ENCODE measurements around the gene DYRK3. TPM values are rescaled to one million over a fixed set of nuclear protein-coding genes. Genes with fewer than 3 reads are reported as not detected.

The DYRK3 gene
- polyA plus RNA-seq, 1 donor: 4.3 TPM

- peaks cover 28% of the 10 kb centered on the region for H3K4me1 ChIP-seq (ENCODE audit: control insufficient read depth, insufficient read depth, low read length)
- no peaks in the 10 kb centered on the region for H3K36me3 ChIP-seq (ENCODE audit: control insufficient read depth, insufficient read depth, low read length)
- no peaks in the 10 kb centered on the region for H3K9me3 ChIP-seq (ENCODE audit: control insufficient read depth, low read depth, low read length)
- no peak overlapping the region for H3K27ac ChIP-seq (ENCODE audit: low read length)
- WGBS (ENCODE audit: insufficient coverage, low lambda C conversion rate): no CpG with 5 or more reads among the region's 6 CpGs
- peaks cover 2% of the 10 kb centered on the region for H3K27me3 ChIP-seq (ENCODE audit: control insufficient read depth, insufficient read depth, low read length)
- no peak for DNase-seq
- no peak overlapping the region for H3K4me3 ChIP-seq (ENCODE audit: low read length)
Observed at GRCh38 chr1:206668874-206669410, 33.6 kb downstream of the DYRK3 start.

DNA sequence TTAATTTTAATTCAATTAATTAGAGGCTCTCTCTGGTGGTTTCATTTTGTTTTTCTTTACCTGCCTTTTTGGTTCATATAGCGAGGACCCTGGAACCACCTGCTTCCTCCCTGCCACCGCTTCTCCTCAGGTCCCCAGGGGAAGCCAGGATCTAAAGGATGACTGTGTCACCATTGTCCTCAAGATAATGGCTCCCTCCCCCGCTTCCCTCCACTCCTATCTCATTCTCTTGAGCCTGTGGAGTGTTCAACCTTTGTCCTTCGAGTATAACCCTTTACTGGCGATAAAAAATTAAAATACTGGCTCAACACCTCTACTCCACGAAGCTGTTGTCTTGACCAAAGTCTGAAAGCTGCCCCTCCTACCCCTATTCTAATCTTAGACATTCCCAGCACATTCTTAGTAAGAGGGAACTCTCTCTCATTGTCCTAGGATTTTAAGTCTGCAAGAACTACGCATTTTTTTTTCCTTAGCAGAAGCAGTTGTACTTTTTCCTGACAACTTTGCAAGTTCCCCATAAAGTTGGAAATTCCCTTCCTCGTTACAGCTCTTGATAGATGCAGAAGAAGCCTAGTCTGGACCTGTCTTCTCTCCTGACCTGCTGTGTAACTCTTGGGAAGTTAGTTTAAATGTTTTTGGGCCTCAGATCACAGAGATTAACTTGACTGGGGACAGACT, 36.8 kb downstream of the DYRK3 start:
- H3K4me3 ChIP-seq (ENCODE audit: low read length): no peak overlapping the region
- 12% methylated on average over 6 of the region's 8 CpGs for WGBS (ENCODE audit: insufficient coverage, low lambda C conversion rate)
- no peaks in the 10 kb centered on the region for H3K36me3 ChIP-seq (ENCODE audit: control insufficient read depth, insufficient read depth, low read length)
- peak overlapping the region; percentile 84 for H3K27ac ChIP-seq (ENCODE audit: low read length)
- no peaks in the 10 kb centered on the region for H3K27me3 ChIP-seq (ENCODE audit: control insufficient read depth, insufficient read depth, low read length)
- H3K9me3 ChIP-seq (ENCODE audit: control insufficient read depth, low read depth, low read length): no peaks in the 10 kb centered on the region
- H3K4me1 ChIP-seq (ENCODE audit: control insufficient read depth, insufficient read depth, low read length): peaks cover 51% of the 10 kb centered on the region
- DNase-seq: peak; percentile 84 to 95

GRCh38 chr1:206672844-206673758, 37.8 kb downstream of the DYRK3 start:
- H3K36me3 ChIP-seq (ENCODE audit: control insufficient read depth, insufficient read depth, low read length): no peaks in the 10 kb centered on the region
- peak in 1 of 2 donors; percentile 78 for DNase-seq
- H3K27ac ChIP-seq (ENCODE audit: low read length): peak overlapping the region; percentile 84
- peaks cover 51% of the 10 kb centered on the region for H3K4me1 ChIP-seq (ENCODE audit: control insufficient read depth, insufficient read depth, low read length)
- no peak overlapping the region for H3K4me3 ChIP-seq (ENCODE audit: low read length)
- no peaks in the 10 kb centered on the region for H3K9me3 ChIP-seq (ENCODE audit: control insufficient read depth, low read depth, low read length)
- H3K27me3 ChIP-seq (ENCODE audit: control insufficient read depth, insufficient read depth, low read length): no peaks in the 10 kb centered on the region
- WGBS (ENCODE audit: insufficient coverage, low lambda C conversion rate): no CpG with 5 or more reads among the region's 6 CpGs

DNA sequence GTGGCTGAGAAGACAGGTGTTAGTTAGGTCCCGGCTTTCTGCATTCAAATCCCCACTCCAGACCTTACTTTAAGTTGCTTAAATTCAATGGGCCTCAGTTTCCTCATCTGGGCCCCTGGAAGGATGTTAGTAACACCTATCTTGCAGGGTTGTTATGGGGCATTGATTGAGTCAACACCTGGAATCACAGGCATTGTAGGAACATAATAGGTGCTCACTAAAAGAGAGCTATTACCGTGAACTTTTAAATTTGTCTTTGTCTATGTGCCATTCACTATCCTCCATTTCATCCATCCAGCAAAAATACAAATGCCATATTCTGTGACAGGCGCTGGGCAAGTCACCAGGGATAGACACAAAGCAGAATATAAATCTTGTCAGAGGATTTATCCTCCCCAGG, 38.9 kb downstream of the DYRK3 start:
- 80% methylated on average over 1 of the region's 3 CpGs for WGBS (ENCODE audit: insufficient coverage, low lambda C conversion rate)
- H3K4me3 ChIP-seq (ENCODE audit: low read length): no peak overlapping the region
- H3K9me3 ChIP-seq (ENCODE audit: control insufficient read depth, low read depth, low read length): no peaks in the 10 kb centered on the region
- H3K27me3 ChIP-seq (ENCODE audit: control insufficient read depth, insufficient read depth, low read length): no peaks in the 10 kb centered on the region
- peaks cover 51% of the 10 kb centered on the region for H3K4me1 ChIP-seq (ENCODE audit: control insufficient read depth, insufficient read depth, low read length)
- H3K27ac ChIP-seq (ENCODE audit: low read length): peak overlapping the region; percentile 84
- H3K36me3 ChIP-seq (ENCODE audit: control insufficient read depth, insufficient read depth, low read length): no peaks in the 10 kb centered on the region
- DNase-seq: no peak

GRCh38 chr1:206674745-206675175, 39.4 kb downstream of the DYRK3 start:
- no CpG with 5 or more reads among the region's 1 CpG for WGBS (ENCODE audit: insufficient coverage, low lambda C conversion rate)
- H3K4me1 ChIP-seq (ENCODE audit: control insufficient read depth, insufficient read depth, low read length): peaks cover 51% of the 10 kb centered on the region

DNA sequence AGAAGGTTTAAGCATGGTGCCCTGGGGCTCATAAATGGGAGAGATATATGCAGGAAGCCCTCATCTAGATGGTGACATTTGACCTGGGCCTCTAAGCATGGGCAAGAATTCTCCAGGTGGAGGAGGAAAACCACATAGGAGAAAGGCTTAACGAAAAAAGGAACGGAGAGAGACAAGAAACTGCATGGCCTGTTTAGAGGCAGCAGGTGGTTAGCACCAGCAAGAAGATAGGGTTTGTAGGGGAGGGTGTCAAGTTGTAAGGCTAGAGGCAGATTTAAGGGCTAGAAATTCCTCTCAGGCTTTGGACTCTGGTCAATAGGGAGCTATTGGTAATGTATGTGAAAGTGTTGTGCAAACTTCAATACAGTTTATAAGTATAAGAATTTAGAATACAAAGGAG, 41.2 kb downstream of the DYRK3 start:
- Histone ChIP-seq H3K27me3 (ENCODE audit: control insufficient read depth, insufficient read depth, low read length) (no peaks in the 10 kb centered on the region), H3K4me3 (ENCODE audit: low read length) (no peak overlapping the region), H3K4me1 (ENCODE audit: control insufficient read depth, insufficient read depth, low read length) (peaks cover 48% of the 10 kb centered on the region), H3K27ac (ENCODE audit: low read length) (no peak overlapping the region), H3K9me3 (ENCODE audit: control insufficient read depth, low read depth, low read length) (no peaks in the 10 kb centered on the region), H3K36me3 (ENCODE audit: control insufficient read depth, insufficient read depth, low read length) (no peaks in the 10 kb centered on the region)
- no peak for DNase-seq
- no CpG with 5 or more reads among the region's 2 CpGs for WGBS (ENCODE audit: insufficient coverage, low lambda C conversion rate)

More at GRCh38 chr1:206674745-206675175, 39.4 kb downstream of the DYRK3 start:
- peak; percentile 81 to 90 for DNase-seq
- Histone ChIP-seq H3K27me3 (ENCODE audit: control insufficient read depth, insufficient read depth, low read length) (no peaks in the 10 kb centered on the region), H3K4me3 (ENCODE audit: low read length) (no peak overlapping the region), H3K9me3 (ENCODE audit: control insufficient read depth, low read depth, low read length) (no peaks in the 10 kb centered on the region), H3K27ac (ENCODE audit: low read length) (peak overlapping the region; percentile 84), H3K36me3 (ENCODE audit: control insufficient read depth, insufficient read depth, low read length) (no peaks in the 10 kb centered on the region)

DNA sequence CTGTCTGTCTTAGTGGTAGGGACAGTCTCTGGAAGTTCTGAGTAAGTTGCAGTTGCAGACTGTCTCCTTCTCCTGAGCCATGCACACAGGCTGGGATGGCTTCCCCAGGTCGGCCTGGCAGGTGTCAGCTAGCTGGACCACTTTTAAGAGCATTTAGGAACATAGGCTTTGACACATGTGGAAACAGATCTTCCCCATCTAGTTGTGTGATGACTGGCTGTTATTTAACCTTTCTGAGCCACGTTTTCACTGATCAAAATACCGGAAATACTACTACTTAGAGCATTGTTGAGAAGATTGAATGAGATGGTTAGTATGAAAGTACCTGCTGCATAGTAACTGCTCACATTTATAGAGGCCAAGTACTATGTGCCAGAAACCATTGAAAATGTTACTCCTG, 43.2 kb downstream of the DYRK3 start:
- no peak for DNase-seq
- no peaks in the 10 kb centered on the region for H3K9me3 ChIP-seq (ENCODE audit: control insufficient read depth, low read depth, low read length)
- H3K27ac ChIP-seq (ENCODE audit: low read length): no peak overlapping the region
- no peak overlapping the region for H3K4me3 ChIP-seq (ENCODE audit: low read length)
- WGBS (ENCODE audit: insufficient coverage, low lambda C conversion rate): no CpG with 5 or more reads among the region's 3 CpGs
- no peaks in the 10 kb centered on the region for H3K36me3 ChIP-seq (ENCODE audit: control insufficient read depth, insufficient read depth, low read length)
- no peaks in the 10 kb centered on the region for H3K27me3 ChIP-seq (ENCODE audit: control insufficient read depth, insufficient read depth, low read length)
- peaks cover 47% of the 10 kb centered on the region for H3K4me1 ChIP-seq (ENCODE audit: control insufficient read depth, insufficient read depth, low read length)

DNA sequence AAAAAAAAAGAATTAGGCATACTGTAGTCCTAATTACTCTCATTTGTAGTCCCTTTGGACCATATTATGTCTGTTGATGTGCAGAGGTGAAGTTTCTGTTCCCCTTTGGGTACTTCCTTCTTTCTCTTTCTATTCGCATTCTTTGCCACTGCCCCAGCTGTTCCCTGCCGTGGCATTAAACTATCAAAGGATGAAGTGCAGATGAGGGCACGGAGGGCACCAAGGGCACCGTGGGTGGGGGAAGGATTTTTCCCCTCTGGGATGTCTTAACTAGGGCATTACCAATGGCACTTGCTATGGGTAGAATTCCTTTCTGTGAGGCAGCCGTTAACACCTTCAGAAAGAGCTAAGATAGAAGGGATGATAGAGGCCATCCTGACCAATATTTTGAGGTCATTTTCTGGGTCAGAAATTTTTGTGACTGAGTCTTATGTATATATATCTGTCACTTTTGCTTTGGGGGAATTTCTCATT, 44.4 kb downstream of the DYRK3 start:
- Histone ChIP-seq H3K27me3 (ENCODE audit: control insufficient read depth, insufficient read depth, low read length) (no peaks in the 10 kb centered on the region), H3K4me3 (ENCODE audit: low read length) (no peak overlapping the region), H3K36me3 (ENCODE audit: control insufficient read depth, insufficient read depth, low read length) (no peaks in the 10 kb centered on the region), H3K4me1 (ENCODE audit: control insufficient read depth, insufficient read depth, low read length) (peaks cover 44% of the 10 kb centered on the region), H3K9me3 (ENCODE audit: control insufficient read depth, low read depth, low read length) (no peaks in the 10 kb centered on the region), H3K27ac (ENCODE audit: low read length) (no peak overlapping the region)
- no CpG with 5 or more reads among the region's 5 CpGs for WGBS (ENCODE audit: insufficient coverage, low lambda C conversion rate)
- DNase-seq: no peak

GRCh38 chr1:206680279-206680678, 44.9 kb downstream of the DYRK3 start:
- no peak overlapping the region for H3K27ac ChIP-seq (ENCODE audit: low read length)
- no peak overlapping the region for H3K4me3 ChIP-seq (ENCODE audit: low read length)
- WGBS (ENCODE audit: insufficient coverage, low lambda C conversion rate): no CpG with 5 or more reads among the region's 4 CpGs
- H3K27me3 ChIP-seq (ENCODE audit: control insufficient read depth, insufficient read depth, low read length): no peaks in the 10 kb centered on the region
- peaks cover 39% of the 10 kb centered on the region for H3K4me1 ChIP-seq (ENCODE audit: control insufficient read depth, insufficient read depth, low read length)
- H3K36me3 ChIP-seq (ENCODE audit: control insufficient read depth, insufficient read depth, low read length): no peaks in the 10 kb centered on the region
- no peaks in the 10 kb centered on the region for H3K9me3 ChIP-seq (ENCODE audit: control insufficient read depth, low read depth, low read length)
- DNase-seq: no peak

- Histone ChIP-seq H3K4me3 (ENCODE audit: low read length) (no peak overlapping the region), H3K27ac (ENCODE audit: low read length) (peak overlapping the region; percentile 79), H3K4me1 (ENCODE audit: control insufficient read depth, insufficient read depth, low read length) (peaks cover 32% of the 10 kb centered on the region), H3K27me3 (ENCODE audit: control insufficient read depth, insufficient read depth, low read length) (no peaks in the 10 kb centered on the region), H3K36me3 (ENCODE audit: control insufficient read depth, insufficient read depth, low read length) (no peaks in the 10 kb centered on the region), H3K9me3 (ENCODE audit: control insufficient read depth, low read depth, low read length) (no peaks in the 10 kb centered on the region)
- no CpG with 5 or more reads among the region's 2 CpGs for WGBS (ENCODE audit: insufficient coverage, low lambda C conversion rate)
- no peak for DNase-seq
Observed at GRCh38 chr1:206681359-206681758, 46.0 kb downstream of the DYRK3 start.
